ENCODE data around the gene TIMD4.
"Not testable (repeated sequence)": the region's sequence is repeated elsewhere in the genome, so short reads cannot be mapped to it uniquely, and the experiment has no call there.

TIMD4 gene

GRCh38 chr5:156927545-156927944 is 35.5 kb downstream of the TIMD4 start:
- H3K36me3 ChIP-seq (ENCODE audit: insufficient read depth, low read length): no peaks in the 10 kb centered on the region
- H3K79me2 ChIP-seq (ENCODE audit: insufficient read depth, low read length): no peaks in the 10 kb centered on the region
- H3K4me1 ChIP-seq (ENCODE audit: insufficient read depth, low read length, severe bottlenecking): no peaks in the 10 kb centered on the region
- H3K9me3 ChIP-seq (ENCODE audit: low read length): no peaks in the 10 kb centered on the region
- no peaks in the 10 kb centered on the region for H3K27me3 ChIP-seq (ENCODE audit: insufficient read depth, low read length)
- TF ChIP-seq CTCF (IDR thresholded peaks at IDR 0.05; ENCODE audit: low read length): no peak
- no peak for TF ChIP-seq EZH2 (IDR thresholded peaks at IDR 0.05; ENCODE audit: borderline replicate concordance, low read length)
- H3K27ac ChIP-seq (ENCODE audit: low read depth, low read length, poor library complexity, severe bottlenecking): no peak overlapping the region
- H3K4me2 ChIP-seq (ENCODE audit: low read length): no peak overlapping the region
- no peaks in the 10 kb centered on the region for H4K20me1 ChIP-seq (ENCODE audit: insufficient read depth, low read length)
- H3F3A ChIP-seq (ENCODE audit: insufficient read depth, low read length): no peaks in the 10 kb centered on the region
- no peak overlapping the region for H3K4me3 ChIP-seq (ENCODE audit: low read depth, low read length, poor library complexity, severe bottlenecking)
- no peak overlapping the region for H2AFZ ChIP-seq (ENCODE audit: low read length)
- no peak overlapping the region for H3K9ac ChIP-seq (ENCODE audit: low read length)
- no peaks in the 10 kb centered on the region for H3K9me2 ChIP-seq (ENCODE audit: low read depth, low read length)

- H3K4me3 ChIP-seq (ENCODE audit: low read depth, low read length, poor library complexity, severe bottlenecking); H3K4me1 ChIP-seq (ENCODE audit: insufficient read depth, low read length, severe bottlenecking); H3K9me2 ChIP-seq (ENCODE audit: low read depth, low read length); H2AFZ ChIP-seq (ENCODE audit: low read length); H3K36me3 ChIP-seq (ENCODE audit: insufficient read depth, low read length); H3K9me3 ChIP-seq (ENCODE audit: low read length); H3K9ac ChIP-seq (ENCODE audit: low read length); H3F3A ChIP-seq (ENCODE audit: insufficient read depth, low read length); H3K27ac ChIP-seq (ENCODE audit: low read depth, low read length, poor library complexity, severe bottlenecking); H3K27me3 ChIP-seq (ENCODE audit: insufficient read depth, low read length); H3K79me2 ChIP-seq (ENCODE audit: insufficient read depth, low read length); H3K4me2 ChIP-seq (ENCODE audit: low read length); H4K20me1 ChIP-seq (ENCODE audit: insufficient read depth, low read length): not testable (repeated sequence)
Observed at GRCh38 chr5:156925767-156926166, 37.3 kb downstream of the TIMD4 start.

- Histone ChIP-seq H3K4me2 (ENCODE audit: low read length) (no peak overlapping the region), H3K4me3 (ENCODE audit: low read depth, low read length, poor library complexity, severe bottlenecking) (no peak overlapping the region), H3K27me3 (ENCODE audit: insufficient read depth, low read length) (no peaks in the 10 kb centered on the region), H3K79me2 (ENCODE audit: insufficient read depth, low read length) (no peaks in the 10 kb centered on the region), H3K9me3 (ENCODE audit: low read length) (no peaks in the 10 kb centered on the region), H3K27ac (ENCODE audit: low read depth, low read length, poor library complexity, severe bottlenecking) (no peak overlapping the region), H3K9ac (ENCODE audit: low read length) (no peak overlapping the region), H3K4me1 (ENCODE audit: insufficient read depth, low read length, severe bottlenecking) (no peaks in the 10 kb centered on the region), H3K9me2 (ENCODE audit: low read depth, low read length) (no peaks in the 10 kb centered on the region), H3F3A (ENCODE audit: insufficient read depth, low read length) (no peaks in the 10 kb centered on the region), H2AFZ (ENCODE audit: low read length) (no peak overlapping the region), H3K36me3 (ENCODE audit: insufficient read depth, low read length) (no peaks in the 10 kb centered on the region), H4K20me1 (ENCODE audit: insufficient read depth, low read length) (no peaks in the 10 kb centered on the region)
- TF ChIP-seq CTCF (IDR thresholded peaks at IDR 0.05; ENCODE audit: low read length): no peak
Observed at GRCh38 chr5:156922207-156922792, 40.7 kb downstream of the TIMD4 start.

- Histone ChIP-seq H3K4me1 (ENCODE audit: insufficient read depth, low read length, severe bottlenecking) (no peaks in the 10 kb centered on the region), H3K79me2 (ENCODE audit: insufficient read depth, low read length) (no peaks in the 10 kb centered on the region), H3F3A (ENCODE audit: insufficient read depth, low read length) (no peaks in the 10 kb centered on the region), H3K9ac (ENCODE audit: low read length) (no peak overlapping the region), H3K9me3 (ENCODE audit: low read length) (no peaks in the 10 kb centered on the region), H2AFZ (ENCODE audit: low read length) (no peak overlapping the region), H3K9me2 (ENCODE audit: low read depth, low read length) (no peaks in the 10 kb centered on the region), H3K4me2 (ENCODE audit: low read length) (no peak overlapping the region), H3K27me3 (ENCODE audit: insufficient read depth, low read length) (no peaks in the 10 kb centered on the region), H3K4me3 (ENCODE audit: low read depth, low read length, poor library complexity, severe bottlenecking) (no peak overlapping the region), H3K27ac (ENCODE audit: low read depth, low read length, poor library complexity, severe bottlenecking) (no peak overlapping the region), H3K36me3 (ENCODE audit: insufficient read depth, low read length) (no peaks in the 10 kb centered on the region), H4K20me1 (ENCODE audit: insufficient read depth, low read length) (no peaks in the 10 kb centered on the region)
- TF ChIP-seq EZH2 (IDR thresholded peaks at IDR 0.05; ENCODE audit: borderline replicate concordance, low read length) (no peak), CTCF (IDR thresholded peaks at IDR 0.05; ENCODE audit: low read length) (no peak)
Observed at GRCh38 chr5:156920861-156921431, 42.1 kb downstream of the TIMD4 start.

Measured in OCI-LY1 (cell line).